B cell (primary cell): ENCODE results near the gene ORM1. TPM values are rescaled to one million over a fixed set of nuclear protein-coding genes. Genes with fewer than 3 reads are reported as not detected.

Experiments
- ATAC-seq: fragments of 200-7000 bp; cut with Tn5 transposase; one replicate; pipeline ENCODE4 v1.10.0; 2021; ENCODE audit warnings: low read depth, mild to moderate bottlenecking, moderate number of reproducible peaks, moderate library complexity
- CTCF ChIA-PET: fragments of 350-600 bp; sonication (Branson Sonifier 250); formaldehyde crosslinking; loops from one replicate; lab custom pipeline; 2021; ENCODE audit warnings: antibody characterized with exemption, inconsistent platforms; lab: Charles Lee
- POLR2A ChIA-PET: fragments of 350-600 bp; sonication (Branson Sonifier 250); formaldehyde crosslinking; loops from one replicate; lab custom pipeline; 2021; ENCODE audit warnings: antibody characterized with exemption; lab: Charles Lee
- DNase-seq: peaks from one replicate; pipeline ENCODE4 v3.0.0; 2013
- H2AFZ ChIP-seq: 2 replicates; pipeline ENCODE4 v1.6.1; 2012; ENCODE audit warnings: mild to moderate bottlenecking, low read depth, low read length; ENCODE audit not compliant: insufficient read depth, poor library complexity, severe bottlenecking
- H3K27ac ChIP-seq, 2 donors: 1 replicate in 1 of 2; 2 replicates in 1 of 2; pipeline ENCODE4 v1.5.1; 2012 to 2013; ENCODE audit warnings: low read length in 2 of 2, mild to moderate bottlenecking in 2 of 2, moderate library complexity in 1 of 2
- H3K27me3 ChIP-seq, 4 experiments: fragments of 200-600 bp in 1 of 4; sonication (generic) in 1 of 4; replicated peaks in 1 of 4; 1 replicate in 2 of 4; 2 replicates in 2 of 4; pipeline versions ENCODE4 v1.6.1 to v1.7.0; 2013 to 2016; ENCODE audit warnings: low read length in 3 of 4, mild to moderate bottlenecking in 2 of 4, mixed read lengths in 1 of 4, moderate library complexity in 1 of 4; ENCODE audit not compliant: insufficient read depth in 4 of 4, control insufficient read depth in 3 of 4; ENCODE audit errors: control extremely low read depth in 1 of 4
- H3K36me3 ChIP-seq, 2 experiments: replicated peaks in 1 of 2; 1 replicate in 1 of 2; 2 replicates in 1 of 2; pipeline versions ENCODE4 v1.6.1 to v1.7.1; 2013; ENCODE audit warnings: low read length in 1 of 2; ENCODE audit not compliant: insufficient read depth in 2 of 2, control insufficient read depth in 1 of 2; ENCODE audit errors: control extremely low read depth in 1 of 2, extremely low read depth in 1 of 2
- H3K4me1 ChIP-seq, 2 donors: fragments of 200-600 bp in 1 of 2; sonication (generic) in 1 of 2; 1 replicate in 1 of 2; 2 replicates in 1 of 2; pipeline versions ENCODE4 v1.5.1 to v1.6.1; 2013 to 2017; ENCODE audit warnings: low read length in 2 of 2; ENCODE audit not compliant: control insufficient read depth in 2 of 2, insufficient read depth in 2 of 2
- H3K4me2 ChIP-seq: replicated peaks from 2 replicates; pipeline ENCODE3; 2012; ENCODE audit warnings: mild to moderate bottlenecking, low read depth, low read length; ENCODE audit not compliant: poor library complexity, severe bottlenecking
- H3K4me3 ChIP-seq, 5 experiments: fragments of 200-600 bp in 1 of 5; sonication (generic) in 1 of 5; 1 replicate in 3 of 5; 2 replicates in 2 of 5; pipeline versions ENCODE4 v1.5.1 to v1.7.0; 2011 to 2016; ENCODE audit warnings: low read length in 4 of 5, mild to moderate bottlenecking in 4 of 5, low read depth in 2 of 5, control low read depth in 1 of 5, moderate library complexity in 1 of 5; ENCODE audit not compliant: insufficient read depth in 1 of 5; ENCODE audit errors: control extremely low read depth in 1 of 5, extremely low read depth in 1 of 5
- H3K79me2 ChIP-seq: fragments of 200-600 bp; sonication (generic); one replicate; pipeline ENCODE4 v1.6.0; 2016; ENCODE audit warnings: low read length; ENCODE audit not compliant: control insufficient read depth, insufficient read depth
- H3K9ac ChIP-seq: fragments of 200-600 bp; sonication (generic); 2 replicates; pipeline ENCODE4 v1.6.1; 2017; ENCODE audit warnings: mild to moderate bottlenecking, low read length, moderate library complexity
- H3K9me3 ChIP-seq, 3 donors: one replicate each; pipeline versions ENCODE4 v1.6.1 to v1.7.1; 2013; ENCODE audit warnings: low read length in 2 of 3; ENCODE audit not compliant: control insufficient read depth in 2 of 3, insufficient read depth in 1 of 3; ENCODE audit errors: control extremely low read depth in 1 of 3
- H4K20me1 ChIP-seq: 2 replicates; pipeline ENCODE4 v1.6.0; 2012; ENCODE audit warnings: mild to moderate bottlenecking, low read length; ENCODE audit not compliant: insufficient read depth, control insufficient read depth, poor library complexity, severe bottlenecking
- H3K27ac Mint-ChIP-seq: one replicate; pipeline ENCODE4 v1.8.0; 2021; ENCODE audit warnings: mixed read lengths
- H3K27me3 Mint-ChIP-seq: one replicate; pipeline ENCODE4 v1.8.0; 2021; ENCODE audit warnings: mixed read lengths
- H3K4me1 Mint-ChIP-seq: one replicate; pipeline ENCODE4 v1.8.0; 2021; ENCODE audit warnings: mixed read lengths
- H3K4me3 Mint-ChIP-seq: one replicate; pipeline ENCODE4 v1.8.0; 2021; ENCODE audit warnings: mixed read lengths
- H3K9me3 Mint-ChIP-seq: one replicate; pipeline ENCODE4 v1.8.0; 2022; ENCODE audit warnings: mixed read lengths; ENCODE audit not compliant: insufficient read depth
- CTCF ChIP-seq: fragments of 200-600 bp; IDR thresholded peaks from one replicate; pipeline ENCODE4 v1.8.0; 2022; ENCODE audit warnings: antibody characterized with exemption, mild to moderate bottlenecking
- EZH2 ChIP-seq: IDR thresholded peaks from 2 replicates; pipeline ENCODE4 v1.6.1; 2012; ENCODE audit warnings: borderline replicate concordance, low read depth, mild to moderate bottlenecking, moderate library complexity, low read length; ENCODE audit not compliant: insufficient read depth, poor library complexity, severe bottlenecking
- WGBS: methylation state at CpG from one replicate; pipeline ENCODE4 v1.1.5; 2013; ENCODE audit warnings: missing lambda C conversion rate; ENCODE audit not compliant: insufficient coverage; 5-methylcytosine and 5-hydroxymethylcytosine counted together
- intact Hi-C: fragments of 100-400 bp; cut with micrococcal nuclease; formaldehyde crosslinking; loops from one replicate; pipeline ENCODE4 v1.10.0; 2022
- polyA plus RNA-seq: library from polyadenylated mRNA; depleted of rRNA; stranded (reverse); fragments of >200 nt; gene quantifications from 2 replicates; pipeline ENCODE4 v1.2.3, GENCODE V29; 2012
- total RNA-seq, 2 donors: library from RNA; stranded (reverse); fragments of 120-200 nt in 1 of 2; gene quantifications; 1 replicate in 1 of 2; 2 replicates in 1 of 2; pipeline versions ENCODE4 v1.2.3 to v1.2.4, GENCODE V29; 2013 to 2022

Gene ORM1
- total and polyA plus RNA-seq, 2 donors (not counting 1 experiment from before 2014, with no cell fraction given), result 0.13 TPM; not detected in 1

DNA sequence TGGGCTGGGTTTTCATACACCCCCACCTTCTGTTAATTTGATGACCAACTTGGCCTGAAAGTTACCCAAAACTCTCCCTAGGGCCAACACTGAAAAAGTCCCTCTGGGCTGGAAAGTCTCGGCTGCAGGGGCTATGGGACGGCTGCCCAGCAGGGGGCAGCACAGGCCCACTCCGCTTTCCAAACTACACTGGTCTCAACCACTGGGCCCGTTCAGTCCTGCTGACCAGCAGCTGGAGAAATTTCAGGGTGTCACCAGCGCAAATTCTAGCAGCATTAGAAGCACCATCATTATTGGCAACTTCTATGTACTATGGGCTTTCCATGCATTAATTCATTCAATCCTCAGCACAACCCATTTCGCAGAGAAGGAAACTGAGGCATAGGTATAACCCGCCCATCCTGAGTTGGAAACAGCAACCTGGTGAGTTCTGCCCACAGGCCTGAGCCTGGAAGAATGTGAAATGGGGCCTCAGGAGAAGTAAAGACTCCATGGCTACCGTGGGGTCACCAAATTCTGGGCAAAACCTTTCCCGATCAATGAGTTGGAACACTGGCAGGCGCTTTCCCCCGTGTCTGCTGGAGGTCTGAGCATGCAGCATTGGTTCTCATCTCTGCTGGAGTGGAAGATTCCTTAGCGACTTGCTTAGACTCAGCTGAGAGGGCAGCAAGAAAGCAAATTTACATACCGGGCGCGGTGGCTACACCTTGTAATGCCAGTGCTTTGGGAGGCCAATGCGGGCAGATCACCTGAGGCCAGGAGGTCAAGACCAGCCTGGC, 16.4 kb downstream of the ORM1 start:
- TF ChIP-seq EZH2, result no peak
- peak; percentile 91 for TF ChIP-seq CTCF
- H3K4me2 ChIP-seq, result no peak overlapping the region
- intact Hi-C loops, result loop anchor here (1.0 to 2.0 kb wide), 6 partner anchors 10 to 314 kb away; partner anchors contain the start of genes ATP6V1G1 and WHRN
- peak overlapping the region in 1 of 2 donors; percentile 71 for H3K27ac ChIP-seq
- peaks cover 54% of the 10 kb centered on the region for H4K20me1 ChIP-seq
- 82% methylated on average over 11 of the region's 16 CpGs for WGBS
- H3K9me3 ChIP-seq, result no peaks in the 10 kb centered on the region
- Mint-ChIP-seq H3K4me1 (peaks cover 37% of the 10 kb centered on the region), H3K4me3 (no peak overlapping the region), H3K27ac (peak overlapping the region; percentile 80), H3K27me3 (no peaks in the 10 kb centered on the region), H3K9me3 (no peaks in the 10 kb centered on the region)
- peaks cover 21 to 95% of the 10 kb centered on the region in 2 experiments for H3K36me3 ChIP-seq
- H3K27me3 ChIP-seq, result no peaks in the 10 kb centered on the region
- CTCF ChIA-PET, result interaction anchor here (0.5 to 9.3 kb wide), 25 partner anchors 10 to 675 kb away, joined by 3 to 91 read pairs (median 4); partner anchors contain the start of gene AKNA
- no peak overlapping the region for H2AFZ ChIP-seq
- POLR2A ChIA-PET, result interaction anchor here (1.1 to 1.9 kb wide), 4 partner anchors 28 to 58 kb away, joined by 3 to 7 read pairs (median 4); partner anchors contain the start of gene AKNA
- no peak overlapping the region for H3K4me3 ChIP-seq
- peak; percentile 74 for DNase-seq
- peaks cover 0 to 17% of the 10 kb centered on the region in 2 donors for H3K4me1 ChIP-seq
- H3K79me2 ChIP-seq, result no peaks in the 10 kb centered on the region
- peak; percentile 68 for ATAC-seq
- no peak overlapping the region for H3K9ac ChIP-seq
